Measurements from ENCODE around the gene ZNF76.

The ZNF76 gene

GRCh38 chr6:35265523-35265922 is 6.0 kb downstream of the ZNF76 start:
- no peak for DNase-seq (ENCODE audit: low read depth in 3 of 3)

- DNase-seq (ENCODE audit: low read depth in 3 of 3) = no peak
Measured at GRCh38 chr6:35267446-35267845, 7.9 kb downstream of the ZNF76 start.

GRCh38 chr6:35267897-35268296 is 8.4 kb downstream of the ZNF76 start:
- DNase-seq (ENCODE audit: low read depth in 3 of 3) = no peak

GRCh38 chr6:35272005-35272404 is 12.5 kb downstream of the ZNF76 start:
- DNase-seq (ENCODE audit: low read depth in 3 of 3) = no peak

GRCh38 chr6:35273822-35274559 is 14.5 kb downstream of the ZNF76 start:
- DNase-seq (ENCODE audit: low read depth in 3 of 3) = no peak

GRCh38 chr6:35275744-35276260 is 16.3 kb downstream of the ZNF76 start:
- no peak for DNase-seq (ENCODE audit: low read depth in 3 of 3)

GRCh38 chr6:35278708-35279107 is 19.2 kb downstream of the ZNF76 start:
- DNase-seq (ENCODE audit: low read depth in 3 of 3) = no peak

GRCh38 chr6:35280903-35281302 is 21.4 kb downstream of the ZNF76 start:
- DNase-seq (ENCODE audit: low read depth in 3 of 3) = no peak

- no peak for DNase-seq (ENCODE audit: low read depth in 3 of 3)
Measured at GRCh38 chr6:35282472-35282871, 22.9 kb downstream of the ZNF76 start.

- no peak for DNase-seq (ENCODE audit: low read depth in 3 of 3)
Measured at GRCh38 chr6:35283361-35283760, 23.8 kb downstream of the ZNF76 start.

- no peak for DNase-seq (ENCODE audit: low read depth in 3 of 3)
Measured at GRCh38 chr6:35287671-35288396, 28.3 kb downstream of the ZNF76 start.

- DNase-seq (ENCODE audit: low read depth in 3 of 3) = no peak
Measured at GRCh38 chr6:35288834-35289233, 29.3 kb downstream of the ZNF76 start.

GRCh38 chr6:35291491-35291890 is 32.0 kb downstream of the ZNF76 start:
- DNase-seq (ENCODE audit: low read depth in 3 of 3) = no peak

GRCh38 chr6:35292494-35292893 is 33.0 kb downstream of the ZNF76 start:
- no peak for DNase-seq (ENCODE audit: low read depth in 3 of 3)

GRCh38 chr6:35293681-35294080 is 34.1 kb downstream of the ZNF76 start:
- DNase-seq (ENCODE audit: low read depth in 3 of 3) = no peak

GRCh38 chr6:35294308-35294945 is 34.9 kb downstream of the ZNF76 start:
- no peak for DNase-seq (ENCODE audit: low read depth in 3 of 3)

GRCh38 chr6:35295036-35295435 is 35.5 kb downstream of the ZNF76 start:
- DNase-seq (ENCODE audit: low read depth in 3 of 3) = no peak

GRCh38 chr6:35295521-35296315 is 36.2 kb downstream of the ZNF76 start:
- no peak for DNase-seq (ENCODE audit: low read depth in 3 of 3)

GRCh38 chr6:35296931-35297600 is 37.5 kb downstream of the ZNF76 start:
- no peak for DNase-seq (ENCODE audit: low read depth in 3 of 3)

GRCh38 chr6:35297601-35298481 is 38.3 kb downstream of the ZNF76 start, which contains the start of gene DEF6:
Gene DEF6, plus strand, starts transcription at chr6:35297818. Its CDS starts 39 bp downstream, at chr6:35297857.
- DNase-seq (ENCODE audit: low read depth in 3 of 3) = peak; percentile 64 to 81 (median 80)

Measured in stimulated activated CD4-positive, alpha-beta T cell treated with anti-CD3 and anti-CD28 coated beads, TNF-alpha, amount 100 ng/mL, for 4 hours (primary cell).